SK-N-SH treated with all-trans-retinoic acid at 6 μM for 48 hours (cell line): ENCODE results near the gene LRRTM3.

Source experiments
- ATAC-seq: fragments of 200-7000 bp; cut with Tn5 transposase; 3 replicates; pipeline ENCODE4 v1.9.1; 2020; ENCODE audit warnings: mild to moderate bottlenecking, moderate library complexity
- BACH2 ChIP-seq: fragments of 250-450 bp; sonication (Bioruptor Pico); IDR thresholded peaks from 2 replicates; pipeline ENCODE4 v1.9.0; 2021; ENCODE audit warnings: mild to moderate bottlenecking, borderline replicate concordance
- CSDC2 ChIP-seq: fragments of 250-450 bp; sonication (Bioruptor Pico); IDR thresholded peaks from 2 replicates; pipeline ENCODE4 v1.5.0; 2020; ENCODE audit warnings: mild to moderate bottlenecking, moderate library complexity
- CSRNP3 ChIP-seq: fragments of 250-450 bp; sonication (Bioruptor Pico); IDR thresholded peaks from 2 replicates; pipeline ENCODE4 v1.5.1; 2021; ENCODE audit warnings: mild to moderate bottlenecking, moderate library complexity
- ESRRG ChIP-seq: fragments of 250-450 bp; sonication (Bioruptor Pico); IDR thresholded peaks from 2 replicates; pipeline ENCODE4 v1.6.1; 2021; ENCODE audit warnings: mild to moderate bottlenecking
- GLIS3 ChIP-seq: fragments of 250-450 bp; sonication (Bioruptor Pico); IDR thresholded peaks from 2 replicates; pipeline ENCODE4 v1.5.0; 2020; ENCODE audit warnings: mild to moderate bottlenecking, moderate library complexity
- ISL1 ChIP-seq: fragments of 250-450 bp; sonication (Bioruptor Pico); IDR thresholded peaks from 2 replicates; pipeline ENCODE4 v2.1.2; 2022; ENCODE audit warnings: mild to moderate bottlenecking, moderate library complexity
- OSR1 ChIP-seq: fragments of 250-450 bp; sonication (Bioruptor Pico); IDR thresholded peaks from 2 replicates; pipeline ENCODE4 v1.8.0; 2022; ENCODE audit warnings: moderate library complexity, mild to moderate bottlenecking, inconsistent platforms
- PATZ1 ChIP-seq: fragments of 250-450 bp; sonication (Bioruptor Pico); IDR thresholded peaks from 2 replicates; pipeline ENCODE4 v1.8.0; 2020; ENCODE audit warnings: mild to moderate bottlenecking, moderate library complexity, borderline replicate concordance
- PPARA ChIP-seq: fragments of 250-450 bp; sonication (Bioruptor Pico); IDR thresholded peaks from 2 replicates; pipeline ENCODE4 v1.5.0; 2020; ENCODE audit warnings: mild to moderate bottlenecking, borderline replicate concordance
- RARB ChIP-seq: fragments of 250-450 bp; sonication (Bioruptor Pico); IDR thresholded peaks from 2 replicates; pipeline ENCODE4 v1.8.0; 2021; ENCODE audit warnings: mild to moderate bottlenecking, moderate library complexity
- SNAI2 ChIP-seq: fragments of 250-450 bp; sonication (Bioruptor Pico); IDR thresholded peaks from 2 replicates; pipeline ENCODE4 v1.5.0; 2020; ENCODE audit warnings: mild to moderate bottlenecking, moderate library complexity
- TCF4 ChIP-seq: fragments of 250-450 bp; sonication (Bioruptor Pico); IDR thresholded peaks from 2 replicates; pipeline ENCODE4 v1.8.0; 2021; ENCODE audit warnings: mild to moderate bottlenecking, moderate library complexity, borderline replicate concordance
- TOX ChIP-seq: fragments of 250-450 bp; sonication (Bioruptor Pico); IDR thresholded peaks from 2 replicates; pipeline ENCODE4 v1.8.0; 2021; ENCODE audit warnings: mild to moderate bottlenecking, moderate library complexity, borderline replicate concordance
- ZC3H10 ChIP-seq: fragments of 250-450 bp; sonication (Bioruptor Pico); IDR thresholded peaks from 2 replicates; pipeline ENCODE4 v1.5.1; 2021; ENCODE audit warnings: mild to moderate bottlenecking, moderate library complexity
- ZFP30 ChIP-seq: fragments of 450-650 bp; formaldehyde crosslinking; IDR thresholded peaks from 2 replicates; pipeline ENCODE4 v1.5.0; 2022; ENCODE audit warnings: mild to moderate bottlenecking, moderate library complexity
- ZNF565 ChIP-seq: fragments of 450-650 bp; formaldehyde crosslinking; conservative IDR thresholded peaks from 2 replicates; pipeline ENCODE4 v1.5.0; 2020; ENCODE audit warnings: low read depth, mild to moderate bottlenecking, moderate library complexity
- ZNF8 ChIP-seq: fragments of 450-650 bp; formaldehyde crosslinking; IDR thresholded peaks from 2 replicates; pipeline ENCODE4 v1.5.0; 2020; ENCODE audit warnings: mild to moderate bottlenecking, moderate library complexity
- TF ChIP-seq, protein P1 (sequence below): fragments of 250-450 bp; sonication (Bioruptor Pico); IDR thresholded peaks from 2 replicates; pipeline ENCODE4 v1.8.0; 2021; ENCODE audit warnings: low read depth, mild to moderate bottlenecking, moderate library complexity, borderline replicate concordance
- TF ChIP-seq, protein P2 (sequence below): fragments of 250-450 bp; sonication (Bioruptor Pico); IDR thresholded peaks from 2 replicates; pipeline ENCODE4 v1.5.0; 2020; ENCODE audit warnings: mild to moderate bottlenecking, moderate library complexity

Gene LRRTM3

GRCh38 chr10:66982792-66983474, 57.1 kb downstream of the LRRTM3 start:
- TF ChIP-seq OSR1 (CRISPR knock-in tag): no peak
- no peak for TF ChIP-seq ZNF8 (CRISPR knock-in tag)
- TF ChIP-seq ZC3H10 (CRISPR knock-in tag): no peak
- no peak for TF ChIP-seq PATZ1 (CRISPR knock-in tag)
- TF ChIP-seq TCF4 (CRISPR knock-in tag): no peak
- TF ChIP-seq, protein P1, sequence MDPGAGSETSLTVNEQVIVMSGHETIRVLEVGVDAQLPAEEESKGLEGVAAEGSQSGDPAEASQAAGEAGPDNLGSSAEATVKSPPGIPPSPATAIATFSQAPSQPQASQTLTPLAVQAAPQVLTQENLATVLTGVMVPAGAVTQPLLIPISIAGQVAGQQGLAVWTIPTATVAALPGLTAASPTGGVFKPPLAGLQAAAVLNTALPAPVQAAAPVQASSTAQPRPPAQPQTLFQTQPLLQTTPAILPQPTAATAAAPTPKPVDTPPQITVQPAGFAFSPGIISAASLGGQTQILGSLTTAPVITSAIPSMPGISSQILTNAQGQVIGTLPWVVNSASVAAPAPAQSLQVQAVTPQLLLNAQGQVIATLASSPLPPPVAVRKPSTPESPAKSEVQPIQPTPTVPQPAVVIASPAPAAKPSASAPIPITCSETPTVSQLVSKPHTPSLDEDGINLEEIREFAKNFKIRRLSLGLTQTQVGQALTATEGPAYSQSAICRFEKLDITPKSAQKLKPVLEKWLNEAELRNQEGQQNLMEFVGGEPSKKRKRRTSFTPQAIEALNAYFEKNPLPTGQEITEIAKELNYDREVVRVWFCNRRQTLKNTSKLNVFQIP (CRISPR knock-in tag): no peak
- TF ChIP-seq GLIS3 (CRISPR knock-in tag): no peak
- TF ChIP-seq ZFP30 (CRISPR knock-in tag): no peak
- TF ChIP-seq SNAI2 (CRISPR knock-in tag): no peak
- TF ChIP-seq BACH2 (CRISPR knock-in tag): no peak
- TF ChIP-seq ZNF565 (CRISPR knock-in tag): no peak
- no peak for TF ChIP-seq ISL1 (CRISPR knock-in tag)
- no peak for ATAC-seq

GRCh38 chr10:66983475-66983818, 57.6 kb downstream of the LRRTM3 start:
- ATAC-seq: no peak
- TF ChIP-seq ESRRG (CRISPR knock-in tag): no peak
- TF ChIP-seq ZNF565 (CRISPR knock-in tag): no peak
- no peak for TF ChIP-seq TCF4 (CRISPR knock-in tag)
- TF ChIP-seq ZNF8 (CRISPR knock-in tag): no peak
- no peak for TF ChIP-seq SNAI2 (CRISPR knock-in tag)
- TF ChIP-seq, protein P2, sequence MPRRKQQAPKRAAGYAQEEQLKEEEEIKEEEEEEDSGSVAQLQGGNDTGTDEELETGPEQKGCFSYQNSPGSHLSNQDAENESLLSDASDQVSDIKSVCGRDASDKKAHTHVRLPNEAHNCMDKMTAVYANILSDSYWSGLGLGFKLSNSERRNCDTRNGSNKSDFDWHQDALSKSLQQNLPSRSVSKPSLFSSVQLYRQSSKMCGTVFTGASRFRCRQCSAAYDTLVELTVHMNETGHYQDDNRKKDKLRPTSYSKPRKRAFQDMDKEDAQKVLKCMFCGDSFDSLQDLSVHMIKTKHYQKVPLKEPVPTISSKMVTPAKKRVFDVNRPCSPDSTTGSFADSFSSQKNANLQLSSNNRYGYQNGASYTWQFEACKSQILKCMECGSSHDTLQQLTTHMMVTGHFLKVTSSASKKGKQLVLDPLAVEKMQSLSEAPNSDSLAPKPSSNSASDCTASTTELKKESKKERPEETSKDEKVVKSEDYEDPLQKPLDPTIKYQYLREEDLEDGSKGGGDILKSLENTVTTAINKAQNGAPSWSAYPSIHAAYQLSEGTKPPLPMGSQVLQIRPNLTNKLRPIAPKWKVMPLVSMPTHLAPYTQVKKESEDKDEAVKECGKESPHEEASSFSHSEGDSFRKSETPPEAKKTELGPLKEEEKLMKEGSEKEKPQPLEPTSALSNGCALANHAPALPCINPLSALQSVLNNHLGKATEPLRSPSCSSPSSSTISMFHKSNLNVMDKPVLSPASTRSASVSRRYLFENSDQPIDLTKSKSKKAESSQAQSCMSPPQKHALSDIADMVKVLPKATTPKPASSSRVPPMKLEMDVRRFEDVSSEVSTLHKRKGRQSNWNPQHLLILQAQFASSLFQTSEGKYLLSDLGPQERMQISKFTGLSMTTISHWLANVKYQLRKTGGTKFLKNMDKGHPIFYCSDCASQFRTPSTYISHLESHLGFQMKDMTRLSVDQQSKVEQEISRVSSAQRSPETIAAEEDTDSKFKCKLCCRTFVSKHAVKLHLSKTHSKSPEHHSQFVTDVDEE: no peak
- TF ChIP-seq CSDC2: no peak
- no peak for TF ChIP-seq BACH2 (CRISPR knock-in tag)

DNA sequence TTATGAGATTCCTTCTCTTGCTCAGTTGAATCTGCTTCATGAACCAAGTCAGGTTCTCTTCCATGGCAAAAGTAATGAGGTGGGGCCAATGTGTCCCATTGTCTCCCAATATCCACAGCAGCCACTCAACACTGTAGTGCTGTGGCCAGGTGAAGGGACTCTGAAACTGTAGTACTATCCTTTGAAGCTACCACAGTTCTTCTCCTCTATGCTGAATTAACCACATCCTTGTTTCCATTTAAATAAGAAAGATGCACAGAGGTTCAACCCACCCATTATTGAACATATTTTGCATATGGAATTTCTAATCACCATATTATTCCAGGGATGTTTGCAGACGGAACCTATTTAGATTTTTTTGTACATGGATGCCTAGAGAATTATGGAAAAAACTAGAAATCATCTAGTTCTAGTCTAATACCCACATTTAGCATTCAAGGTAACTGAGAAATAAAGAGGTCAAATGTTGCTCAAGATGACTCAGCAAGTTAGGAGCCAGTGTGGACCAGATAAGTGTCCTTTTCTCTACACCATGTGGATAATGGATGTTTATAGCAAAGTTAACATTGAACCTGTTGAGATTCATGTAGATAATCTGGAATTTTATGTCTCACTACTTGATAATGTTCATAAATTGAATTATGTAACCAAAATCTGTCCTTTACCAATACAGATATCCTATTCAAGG, 64.5 kb downstream of the LRRTM3 start:
- TF ChIP-seq BACH2 (CRISPR knock-in tag) (no peak), PPARA (CRISPR knock-in tag) (no peak), CSRNP3 (CRISPR knock-in tag) (no peak)
- ATAC-seq: no peak

- no peak for ATAC-seq
- TF ChIP-seq TOX: no peak
- no peak for TF ChIP-seq ESRRG (CRISPR knock-in tag)
- TF ChIP-seq TCF4 (CRISPR knock-in tag): no peak
- no peak for TF ChIP-seq SNAI2 (CRISPR knock-in tag)
- TF ChIP-seq OSR1 (CRISPR knock-in tag): no peak
- TF ChIP-seq RARB (CRISPR knock-in tag): no peak
- no peak for TF ChIP-seq CSRNP3 (CRISPR knock-in tag)
- no peak for TF ChIP-seq BACH2 (CRISPR knock-in tag)
- no peak for TF ChIP-seq PPARA (CRISPR knock-in tag)
- no peak for TF ChIP-seq ZNF8 (CRISPR knock-in tag)
- no peak for TF ChIP-seq ZNF565 (CRISPR knock-in tag)
Measured at GRCh38 chr10:66996996-66997395, 71.2 kb downstream of the LRRTM3 start.
